NOMO-1 (cell line): ENCODE results near the gene DYDC1.
"Not testable (repeated sequence)": the region's sequence is repeated elsewhere in the genome, so short reads cannot be mapped to it uniquely, and the experiment has no call there.

Experiments used
- DNase-seq, 2 experiments: peaks; one replicate each; lab custom pipeline; 2025; ENCODE audit not compliant: unreplicated experiment in 2 of 2; lab: John Stamatoyannopoulos, UW

DYDC1 gene

GRCh38 chr10:80344912-80345311 lies 11.6 kb downstream of the DYDC1 start:
- DNase-seq = no peak

DNA sequence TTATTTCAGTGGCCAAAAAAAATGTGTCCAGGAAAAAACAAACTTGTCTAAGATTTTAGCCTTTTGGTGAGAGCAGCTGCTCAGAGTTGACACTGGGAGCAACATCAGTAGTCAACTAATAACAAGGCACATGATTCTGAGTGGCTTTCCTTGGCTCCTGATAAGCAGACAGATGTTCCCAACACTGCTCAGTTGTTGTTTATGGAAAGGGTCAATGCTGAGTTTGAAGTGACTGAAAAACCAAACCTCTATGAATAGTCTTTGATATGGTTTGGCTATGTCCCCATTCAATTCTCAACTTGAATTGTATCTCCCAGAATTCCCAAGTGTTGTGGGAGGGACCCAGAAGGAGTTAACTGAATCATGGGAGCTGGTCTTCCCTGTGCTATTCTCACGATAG lies 12.3 kb downstream of the DYDC1 start:
- DNase-seq = no peak

- DNase-seq = no peak
Measured at GRCh38 chr10:80333983-80334382, 22.6 kb downstream of the DYDC1 start.

DNA sequence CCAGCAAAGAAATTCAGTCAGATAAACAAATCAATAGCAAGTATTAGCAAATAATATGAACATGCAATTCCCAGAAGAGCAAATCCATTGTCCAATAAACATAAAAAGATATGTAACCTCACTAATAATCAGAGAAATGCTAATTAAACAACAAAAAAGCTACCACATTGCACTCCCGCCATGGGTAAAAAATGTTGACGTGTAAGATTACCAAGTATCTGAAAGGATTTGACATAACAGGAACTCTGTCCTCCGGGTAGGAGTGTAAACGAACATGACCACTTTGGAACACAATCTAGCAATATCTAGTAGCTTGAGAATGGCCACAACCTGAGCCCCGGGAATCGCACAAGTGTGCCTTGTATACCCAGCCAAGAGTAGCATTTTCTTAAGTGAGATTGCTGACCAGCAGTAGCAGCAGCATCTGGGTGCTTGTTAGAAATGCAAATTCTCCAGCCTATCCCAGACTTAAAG lies 31.6 kb downstream of the DYDC1 start:
- DNase-seq = no peak

GRCh38 chr10:80324086-80324485 lies 32.5 kb downstream of the DYDC1 start:
- DNase-seq = no peak

GRCh38 chr10:80323311-80323710 lies 33.2 kb downstream of the DYDC1 start:
- DNase-seq = no peak

- DNase-seq = no peak
Measured at GRCh38 chr10:80322711-80323110, 33.8 kb downstream of the DYDC1 start.

GRCh38 chr10:80322158-80322557 lies 34.4 kb downstream of the DYDC1 start:
- DNase-seq = no peak

DNA sequence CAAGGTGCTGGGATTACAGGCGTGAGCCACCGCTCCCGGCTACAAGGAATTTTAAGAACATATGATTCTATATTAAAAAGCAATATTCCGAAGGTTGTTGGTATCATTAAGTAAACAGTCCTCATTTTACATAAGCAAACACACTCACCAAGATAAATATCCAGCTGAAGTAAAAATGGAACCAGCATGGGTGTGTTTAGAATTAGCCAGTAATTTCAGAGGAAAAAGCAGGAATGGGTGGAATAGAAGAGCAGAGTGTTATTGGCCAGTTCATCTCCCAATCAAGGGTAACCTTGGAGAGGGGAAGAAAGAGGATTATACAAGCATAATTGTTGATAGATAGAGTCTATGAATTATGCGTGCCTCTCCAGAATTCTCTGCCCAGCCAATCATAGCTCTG lies 35.4 kb downstream of the DYDC1 start:
- no peak for DNase-seq

GRCh38 chr10:80320377-80320776 lies 36.2 kb downstream of the DYDC1 start:
- DNase-seq = no peak

DNA sequence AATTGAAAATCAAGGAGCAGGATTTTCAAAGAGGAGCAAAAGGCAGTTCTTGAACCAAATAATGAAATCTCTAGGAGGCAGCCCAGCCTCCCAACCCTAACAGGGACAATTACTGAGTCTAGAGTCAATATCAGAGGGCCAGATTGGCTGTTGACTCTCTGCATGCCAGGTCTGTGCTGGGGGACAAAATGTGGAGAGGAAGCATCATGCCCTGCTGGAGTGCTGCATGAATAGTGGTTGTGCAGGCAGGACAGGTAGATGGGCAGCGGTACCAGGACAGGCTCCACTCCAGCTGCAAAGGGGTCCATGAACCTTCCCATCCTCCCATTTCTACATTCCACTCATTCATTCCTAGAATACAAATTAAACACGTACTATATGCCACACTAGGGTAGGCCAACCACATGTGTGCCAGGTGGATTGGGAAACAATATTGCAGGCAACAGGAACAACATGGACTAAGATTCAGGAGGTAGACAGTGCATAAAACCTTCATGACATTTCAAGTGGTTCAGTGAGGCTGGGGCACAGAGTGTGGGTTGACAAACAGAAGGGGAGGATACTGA lies 36.7 kb downstream of the DYDC1 start:
- DNase-seq = no peak

- DNase-seq = no peak
Measured at GRCh38 chr10:80319318-80319717, 37.2 kb downstream of the DYDC1 start.

DNA sequence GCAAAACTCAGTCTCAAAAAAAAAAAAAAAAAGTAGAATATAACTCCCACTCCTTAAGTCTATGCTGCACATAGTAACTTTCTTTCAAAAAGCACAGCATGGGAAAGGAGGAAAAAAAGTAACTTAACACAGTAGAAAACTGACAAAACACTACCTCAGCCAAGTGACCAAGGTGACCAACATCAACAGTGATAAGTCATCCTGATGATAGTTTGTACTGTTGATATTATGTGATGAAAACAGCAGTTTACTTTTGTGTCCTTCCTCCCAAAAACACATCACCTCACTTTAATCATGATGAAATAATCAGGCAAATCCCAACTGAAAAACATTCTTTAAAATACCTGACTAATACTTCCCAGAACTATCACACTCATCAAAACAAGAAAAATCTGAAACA lies 37.8 kb downstream of the DYDC1 start:
- no peak for DNase-seq

DNA sequence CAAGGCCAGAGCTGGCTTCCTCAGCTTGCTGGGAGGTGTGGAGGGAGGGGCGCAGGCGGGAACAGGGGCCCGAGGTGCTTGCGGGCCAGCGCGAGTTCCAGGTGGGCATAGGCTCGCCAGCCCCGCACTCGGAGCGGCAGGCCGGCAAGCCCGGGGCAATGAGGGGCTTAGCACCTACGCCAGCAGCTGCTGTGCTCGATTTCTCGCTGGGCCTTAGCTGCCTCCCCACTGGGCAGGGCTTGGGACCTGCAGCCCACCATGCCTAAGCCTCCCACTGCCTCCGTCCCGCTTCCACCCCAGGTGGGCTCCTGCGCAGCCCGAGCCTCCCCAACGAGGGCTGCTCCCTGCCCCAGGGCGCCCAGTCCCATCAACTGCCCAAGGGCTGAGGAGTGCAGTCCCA lies 41.2 kb downstream of the DYDC1 start:
- DNase-seq = no peak

- DNase-seq = no peak
Measured at GRCh38 chr10:80313523-80313922, 43.0 kb downstream of the DYDC1 start.

DNA sequence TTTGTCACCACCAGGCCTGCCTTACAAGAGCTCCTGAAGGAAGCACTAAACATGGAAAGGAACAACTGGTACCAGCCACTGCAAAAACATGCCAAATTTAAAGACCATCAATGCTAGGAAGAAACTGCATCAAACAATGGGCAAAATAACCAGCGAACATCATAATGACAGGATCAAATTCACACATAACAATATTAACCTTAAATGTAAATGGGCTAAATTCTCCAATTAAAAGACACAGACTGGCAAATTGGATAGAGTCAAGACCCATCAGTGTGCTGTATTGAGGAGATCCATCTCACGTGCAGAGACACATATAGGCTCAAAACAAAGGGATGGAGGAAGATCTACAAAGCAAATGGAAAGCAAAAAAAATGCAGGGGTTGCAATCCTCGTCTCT lies 50.6 kb downstream of the DYDC1 start:
- not testable (repeated sequence) for DNase-seq

DNA sequence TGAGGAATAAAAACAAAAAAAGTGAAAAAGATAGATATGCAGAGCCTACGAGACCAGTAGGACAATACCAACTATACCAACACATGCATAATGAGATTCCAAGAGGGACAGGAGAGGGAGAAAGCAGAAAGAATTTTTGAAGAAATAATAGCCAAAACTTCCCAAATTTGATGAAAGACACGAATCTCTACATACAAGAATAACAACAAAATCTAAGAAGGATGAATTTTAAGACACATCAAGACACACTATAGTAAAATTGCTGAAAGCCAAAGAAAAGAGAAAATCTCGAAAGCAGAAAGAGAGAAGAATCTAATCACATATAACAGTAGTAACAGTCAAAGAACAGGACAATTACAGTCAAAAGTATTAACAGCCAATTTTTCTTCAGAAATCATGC lies 59.6 kb downstream of the DYDC1 start:
- no peak for DNase-seq

- DNase-seq = no peak
Measured at GRCh38 chr10:80292607-80293239, 63.8 kb downstream of the DYDC1 start.

DNA sequence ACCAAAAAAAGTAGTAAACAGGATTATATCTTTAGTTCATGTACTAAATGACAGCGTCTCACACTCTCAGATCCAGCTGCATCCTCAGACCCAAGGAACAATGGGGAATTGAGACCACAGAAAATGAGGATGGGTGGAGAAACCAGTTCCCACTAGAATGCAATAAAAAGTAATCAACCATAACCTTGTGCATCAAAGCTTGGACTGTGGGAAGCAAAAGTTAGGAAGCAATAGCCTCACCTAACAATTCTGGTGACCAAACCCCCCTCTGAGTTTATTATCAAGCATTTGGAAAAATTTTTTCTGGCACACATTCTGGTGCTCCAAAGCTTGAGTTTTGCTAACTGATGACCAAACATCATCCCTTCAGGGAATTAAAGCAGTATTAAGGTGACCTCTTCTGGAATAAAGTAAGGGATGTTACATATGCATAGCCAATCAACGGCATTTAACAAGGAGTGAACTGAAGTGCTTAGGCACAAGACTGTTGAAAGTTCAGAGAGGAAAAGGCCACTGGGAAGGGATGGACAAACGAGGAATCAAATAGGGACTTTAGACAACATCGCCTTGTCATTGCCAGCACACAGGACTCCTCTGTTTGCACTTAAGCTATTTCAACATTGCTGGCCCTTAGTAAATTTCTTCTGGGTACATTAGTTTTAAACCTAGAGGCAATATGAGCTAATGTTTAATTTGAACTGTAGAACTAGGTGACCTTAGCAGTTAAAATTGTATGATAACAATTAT lies 65.9 kb downstream of the DYDC1 start:
- no peak for DNase-seq

- DNase-seq = no peak
Measured at GRCh38 chr10:80289451-80290287, 66.9 kb downstream of the DYDC1 start, which contains the start of gene MAT1A. Gene MAT1A, minus strand, starts transcription at chr10:80289658. Its CDS starts 235 bp downstream, at chr10:80289423.

DNA sequence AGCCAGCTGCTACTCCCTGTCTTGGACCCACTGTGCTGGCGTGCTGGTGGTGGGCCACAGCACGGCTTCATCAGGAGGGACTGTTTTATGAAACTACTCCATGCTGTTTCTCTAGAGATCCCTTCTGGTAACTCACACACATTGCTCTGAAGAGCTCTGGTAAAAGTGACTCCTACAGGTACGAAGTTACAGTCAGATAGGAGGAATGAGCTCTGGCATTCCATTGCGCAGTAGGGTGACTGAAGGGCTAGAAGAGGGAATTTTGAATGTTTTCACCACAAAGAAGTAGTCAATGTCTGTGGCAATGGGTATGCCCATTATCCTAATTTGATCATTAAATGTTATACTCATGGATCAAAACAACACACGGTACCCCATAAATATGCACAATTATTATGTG lies 67.7 kb downstream of the DYDC1 start:
- DNase-seq = no peak
